Stimulated activated CD4-positive, alpha-beta T cell treated with anti-CD3 and anti-CD28 coated beads, Interleukin-15, amount 100 ng/mL, for 24 hours (primary cell): ENCODE results near the gene ANKRD23.
A peak's percentile ranks its signal among the peaks of the same experiment; 100 is the strongest.

Experiments used
- DNase-seq: peaks from one replicate; pipeline ENCODE4 v3.0.0-alpha.2; 2020

The ANKRD23 gene

GRCh38 chr2:96835830-96836229 lies 8.0 kb downstream of the ANKRD23 start:
- DNase-seq: no peak

DNA sequence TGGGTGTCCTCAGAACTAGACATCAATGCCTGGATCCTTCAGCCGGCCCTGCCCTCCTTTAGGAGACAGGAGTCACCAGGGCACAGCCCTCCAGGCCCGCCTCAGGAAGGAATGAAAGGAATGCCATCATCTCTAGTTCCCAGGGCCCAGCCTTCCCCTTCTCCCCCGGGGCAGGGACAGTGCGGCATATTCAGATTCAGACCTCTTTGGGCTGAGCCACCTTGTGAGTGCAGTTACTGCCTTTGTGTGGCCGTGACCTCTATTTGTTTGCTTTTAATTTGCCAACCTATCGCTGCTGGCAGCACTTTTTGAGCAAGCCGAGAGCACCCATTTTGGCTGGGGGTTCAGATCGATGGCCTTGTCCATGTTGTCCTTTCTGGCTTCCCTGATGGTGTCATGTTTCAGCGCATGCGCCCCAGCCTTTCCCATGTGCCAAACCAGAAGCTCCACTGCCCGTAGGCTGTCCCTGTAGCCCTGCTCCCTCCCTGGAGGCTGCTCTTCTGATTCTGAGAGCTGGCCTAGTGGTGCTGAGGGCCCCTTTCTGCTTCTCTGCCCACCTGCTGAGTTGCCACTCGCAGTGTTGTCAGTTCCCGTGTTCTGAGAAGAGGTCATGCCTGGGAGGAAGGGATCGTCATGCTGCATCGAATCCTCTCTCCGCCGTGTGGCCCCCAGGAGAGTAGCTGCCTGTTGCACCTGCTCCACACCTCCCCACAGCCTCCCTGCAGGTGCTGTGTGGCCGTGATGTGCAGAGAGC lies 10.9 kb downstream of the ANKRD23 start:
- DNase-seq: no peak

DNA sequence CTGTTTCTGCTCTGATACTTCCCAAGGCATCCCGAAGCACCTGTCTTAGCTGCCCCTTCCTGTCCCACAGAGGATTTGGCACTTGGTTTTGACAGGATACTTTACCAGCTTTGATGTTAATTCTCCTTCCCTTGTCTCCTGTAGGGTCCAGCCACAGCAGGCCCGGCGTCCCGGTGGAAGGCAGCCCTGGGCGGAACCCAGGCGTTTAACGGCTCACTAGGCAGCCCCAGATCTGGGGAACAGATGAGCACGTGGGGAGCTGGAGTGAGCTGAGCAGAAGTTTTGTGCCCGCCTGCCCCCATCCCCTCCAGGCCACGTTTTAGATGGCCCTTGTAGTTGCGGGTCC lies 11.4 kb downstream of the ANKRD23 start:
- DNase-seq: no peak

DNA sequence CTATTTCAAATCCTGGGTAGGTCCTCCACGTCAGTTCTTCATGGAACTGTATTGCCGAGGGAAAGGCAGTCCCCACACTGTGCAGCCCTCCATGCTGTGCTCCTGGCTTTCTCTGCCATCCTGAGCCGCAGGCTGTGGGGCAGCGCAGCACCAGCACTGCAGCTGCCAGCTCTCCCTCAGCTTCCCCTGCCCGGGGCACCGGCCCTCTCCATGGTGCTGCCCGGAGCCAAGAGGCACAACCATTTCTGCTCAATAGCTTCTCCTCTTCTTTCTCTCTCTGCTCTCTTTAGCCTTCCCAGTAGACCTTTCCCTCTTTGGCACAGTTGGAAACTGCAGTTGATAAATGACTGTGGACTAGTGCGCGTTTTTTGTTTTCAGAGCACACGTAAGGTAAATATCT lies 12.1 kb downstream of the ANKRD23 start:
- no peak for DNase-seq

DNA sequence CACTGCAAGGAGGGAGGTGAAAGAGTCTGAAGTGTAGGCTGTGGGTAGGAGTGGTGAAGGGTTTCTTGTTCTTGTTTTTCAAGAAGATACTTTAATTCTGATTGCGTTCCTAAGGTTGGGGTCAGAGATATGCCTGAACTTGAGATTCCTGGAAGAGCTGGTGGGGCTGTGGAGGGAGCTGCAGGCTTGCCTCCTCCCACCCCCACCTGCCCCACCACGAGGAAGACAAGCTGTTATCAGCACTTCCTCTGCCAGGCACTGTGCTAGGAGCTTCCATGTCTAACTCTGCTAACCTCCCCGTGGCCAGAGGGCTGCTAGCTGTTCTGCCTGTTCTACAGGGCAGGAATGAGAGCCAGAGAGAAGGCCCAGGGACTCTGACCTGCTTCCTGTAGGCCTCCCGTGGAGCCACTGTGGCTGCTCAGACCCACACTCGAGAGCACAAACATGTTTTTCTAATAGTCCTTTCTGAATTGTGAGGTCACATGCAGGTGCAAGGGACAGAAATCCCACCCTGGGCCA lies 13.7 kb downstream of the ANKRD23 start:
- no peak for DNase-seq

DNA sequence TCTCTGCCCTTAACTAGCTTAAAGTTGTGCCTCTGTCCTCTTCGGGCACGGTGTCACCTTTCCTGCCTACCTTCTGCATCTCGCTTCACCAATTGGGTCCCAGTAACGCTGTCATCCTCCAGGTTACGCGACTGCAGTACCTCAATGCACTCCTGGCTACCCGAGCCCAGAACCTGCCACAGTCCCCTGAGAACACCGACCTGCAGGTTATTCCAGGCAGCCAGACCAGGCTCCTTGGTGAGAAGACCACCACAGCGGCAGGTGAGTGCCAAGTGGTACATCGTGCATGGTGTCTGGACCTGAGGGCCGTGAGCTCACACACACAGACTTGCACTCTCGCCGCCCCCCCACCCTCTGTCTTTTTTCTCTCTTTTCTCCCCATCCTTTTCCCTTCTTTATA lies 14.9 kb downstream of the ANKRD23 start:
- no peak for DNase-seq

GRCh38 chr2:96828436-96828835 lies 15.4 kb downstream of the ANKRD23 start:
- no peak for DNase-seq

GRCh38 chr2:96826546-96827278 lies 17.1 kb downstream of the ANKRD23 start:
- no peak for DNase-seq

DNA sequence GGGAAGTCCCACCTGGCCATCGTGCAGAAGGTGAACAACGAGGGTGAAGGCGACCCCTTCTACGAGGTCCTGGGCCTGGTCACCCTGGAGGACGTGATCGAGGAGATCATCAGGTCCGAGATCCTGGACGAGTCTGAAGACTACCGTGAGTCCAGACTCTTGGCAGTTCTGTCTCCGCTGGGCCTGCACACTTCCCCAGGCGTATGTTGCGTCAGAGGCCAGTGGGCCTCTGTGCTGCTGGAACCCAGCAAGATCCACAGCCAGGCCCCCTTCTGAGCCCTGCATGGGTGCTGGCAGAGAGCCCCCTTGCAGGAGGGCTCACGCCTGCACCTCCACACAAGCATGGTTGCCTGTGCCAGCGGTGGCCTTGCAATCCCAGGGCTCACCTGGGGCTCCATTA lies 18.8 kb downstream of the ANKRD23 start:
- no peak for DNase-seq

- no peak for DNase-seq
Measured at GRCh38 chr2:96824079-96824870, 19.5 kb downstream of the ANKRD23 start.

DNA sequence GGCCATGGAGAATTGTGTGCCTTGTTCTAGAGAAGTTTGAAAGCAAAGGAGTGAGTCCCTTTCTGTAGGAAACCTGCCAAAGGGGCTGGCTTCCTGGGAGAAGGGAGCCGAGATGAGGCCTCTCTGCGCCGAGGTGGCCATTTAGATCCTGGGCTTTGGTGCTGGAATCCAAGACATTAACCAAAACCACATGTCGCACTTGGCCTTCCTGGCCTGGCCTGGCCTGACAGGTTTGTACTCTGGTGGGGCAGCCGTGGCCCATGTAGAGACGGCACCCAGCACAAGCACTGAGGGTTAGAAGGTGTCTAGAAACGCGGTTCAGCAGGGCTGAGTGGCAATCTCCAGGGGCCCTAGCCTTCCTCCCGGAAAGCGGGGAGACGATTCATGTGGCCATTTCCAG lies 20.6 kb downstream of the ANKRD23 start:
- DNase-seq: no peak

DNA sequence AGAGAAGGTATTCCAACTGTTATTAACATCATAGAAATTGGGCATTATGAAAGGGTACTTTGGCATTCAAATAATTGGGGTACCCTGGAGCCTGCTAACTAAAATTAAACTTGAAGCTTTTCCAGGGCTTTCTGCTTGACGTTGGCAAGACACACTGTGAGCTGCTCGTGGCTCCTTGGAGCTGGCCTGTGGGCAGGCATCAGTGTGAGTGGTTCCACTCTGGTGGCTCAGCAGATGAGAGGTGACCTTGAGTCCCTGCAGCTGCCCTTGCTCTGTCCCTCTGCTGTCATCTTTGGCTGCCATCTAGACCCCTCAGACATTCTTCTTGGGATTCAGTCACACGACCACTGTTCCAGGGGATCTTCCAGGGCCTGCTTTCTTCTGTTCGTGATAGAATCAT lies 21.0 kb downstream of the ANKRD23 start:
- no peak for DNase-seq

DNA sequence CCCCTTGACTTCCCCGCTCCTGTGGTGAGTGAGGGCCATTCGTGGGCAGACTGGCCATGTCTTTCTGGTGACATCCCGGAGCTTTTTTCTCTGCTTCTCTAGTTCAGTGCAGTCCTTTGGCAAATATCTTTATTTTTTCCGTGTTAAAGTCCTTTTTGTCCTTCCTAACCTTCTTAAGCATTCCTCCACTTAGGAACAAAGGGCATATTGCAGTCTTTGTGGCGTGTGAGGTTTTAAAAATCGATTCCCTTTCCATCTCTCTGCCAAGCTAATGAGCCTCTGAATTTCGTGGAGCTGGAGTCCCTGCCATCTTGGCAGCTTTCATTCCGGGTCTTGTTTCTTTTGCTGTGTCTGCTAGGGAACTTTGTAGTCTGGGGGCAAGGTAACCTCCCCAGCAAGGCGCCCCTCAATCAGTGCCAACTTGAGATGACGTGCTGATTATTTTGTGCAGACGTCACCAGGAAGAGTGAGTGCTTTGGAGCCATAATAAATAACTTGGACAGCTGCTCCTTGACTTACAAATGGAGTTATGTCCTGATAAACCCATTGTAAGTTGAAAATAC lies 22.6 kb downstream of the ANKRD23 start:
- no peak for DNase-seq

DNA sequence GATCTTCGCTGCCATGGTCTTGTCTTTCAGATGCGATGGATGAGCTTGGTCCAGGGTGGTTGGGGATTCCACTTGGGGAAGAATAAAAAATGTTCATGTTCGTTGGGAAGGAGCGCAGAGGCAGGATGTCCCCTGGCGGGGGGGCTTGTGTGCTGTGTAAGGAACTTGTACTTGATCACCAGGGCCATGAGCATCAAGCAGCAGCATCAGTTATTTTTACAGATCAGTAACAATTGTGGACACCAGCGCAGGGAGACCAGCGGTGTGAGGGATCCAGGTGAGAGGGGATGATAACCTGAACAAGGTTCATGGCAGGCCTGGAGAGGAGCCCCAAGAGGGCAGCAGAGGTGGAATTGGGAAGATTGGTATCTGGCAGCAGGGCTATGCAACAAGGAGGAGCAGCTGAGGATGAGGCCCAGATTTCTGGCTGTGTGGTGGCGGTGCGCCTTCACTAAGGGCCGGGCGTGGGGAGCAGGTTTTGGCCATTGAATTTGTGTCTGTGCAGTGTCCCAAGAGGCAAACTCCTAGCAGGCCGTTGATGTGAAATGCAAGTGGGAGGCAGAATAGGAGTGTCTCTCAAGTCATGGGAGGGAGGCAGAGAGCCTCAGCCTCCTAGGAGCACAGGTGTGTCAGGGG lies 23.8 kb downstream of the ANKRD23 start:
- DNase-seq: no peak

- no peak for DNase-seq
Measured at GRCh38 chr2:96819128-96819875, 24.5 kb downstream of the ANKRD23 start.

- no peak for DNase-seq
Measured at GRCh38 chr2:96817882-96818281, 25.9 kb downstream of the ANKRD23 start.

DNA sequence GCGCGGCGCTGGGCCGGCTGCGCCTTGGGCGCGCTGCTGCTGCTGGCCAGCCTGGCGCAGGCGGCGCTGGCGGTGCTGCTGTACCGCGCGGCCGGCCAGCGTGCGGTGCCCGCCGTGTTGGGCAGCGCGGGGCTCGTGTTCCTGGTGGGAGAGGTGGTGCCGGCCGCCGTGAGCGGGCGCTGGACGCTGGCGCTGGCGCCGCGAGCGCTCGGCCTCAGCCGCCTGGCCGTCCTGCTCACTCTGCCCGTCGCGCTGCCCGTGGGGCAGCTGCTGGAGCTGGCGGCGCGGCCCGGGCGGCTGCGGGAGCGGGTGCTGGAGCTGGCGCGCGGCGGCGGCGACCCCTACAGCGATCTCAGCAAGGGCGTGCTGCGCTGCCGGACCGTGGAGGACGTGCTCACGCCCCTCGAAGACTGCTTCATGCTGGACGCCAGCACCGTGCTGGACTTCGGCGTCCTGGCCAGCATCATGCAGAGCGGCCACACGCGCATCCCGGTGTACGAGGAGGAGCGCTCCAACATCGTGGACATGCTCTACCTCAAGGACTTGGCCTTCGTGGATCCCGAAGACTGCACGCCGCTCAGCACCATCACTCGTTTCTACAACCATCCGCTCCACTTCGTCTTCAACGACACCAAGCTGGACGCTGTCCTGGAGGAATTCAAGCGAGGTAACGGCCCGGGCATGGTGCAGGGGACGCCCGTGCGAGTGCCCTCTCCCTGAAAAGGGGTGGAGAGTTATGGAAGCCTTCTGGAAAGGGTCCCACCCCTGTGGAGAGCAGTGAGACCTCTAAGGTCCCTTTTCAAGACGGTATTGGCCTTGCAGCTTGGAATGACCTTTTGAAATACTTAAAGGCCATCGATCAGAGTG lies 26.8 kb downstream of the ANKRD23 start:
- peak; percentile 26 for DNase-seq

DNA sequence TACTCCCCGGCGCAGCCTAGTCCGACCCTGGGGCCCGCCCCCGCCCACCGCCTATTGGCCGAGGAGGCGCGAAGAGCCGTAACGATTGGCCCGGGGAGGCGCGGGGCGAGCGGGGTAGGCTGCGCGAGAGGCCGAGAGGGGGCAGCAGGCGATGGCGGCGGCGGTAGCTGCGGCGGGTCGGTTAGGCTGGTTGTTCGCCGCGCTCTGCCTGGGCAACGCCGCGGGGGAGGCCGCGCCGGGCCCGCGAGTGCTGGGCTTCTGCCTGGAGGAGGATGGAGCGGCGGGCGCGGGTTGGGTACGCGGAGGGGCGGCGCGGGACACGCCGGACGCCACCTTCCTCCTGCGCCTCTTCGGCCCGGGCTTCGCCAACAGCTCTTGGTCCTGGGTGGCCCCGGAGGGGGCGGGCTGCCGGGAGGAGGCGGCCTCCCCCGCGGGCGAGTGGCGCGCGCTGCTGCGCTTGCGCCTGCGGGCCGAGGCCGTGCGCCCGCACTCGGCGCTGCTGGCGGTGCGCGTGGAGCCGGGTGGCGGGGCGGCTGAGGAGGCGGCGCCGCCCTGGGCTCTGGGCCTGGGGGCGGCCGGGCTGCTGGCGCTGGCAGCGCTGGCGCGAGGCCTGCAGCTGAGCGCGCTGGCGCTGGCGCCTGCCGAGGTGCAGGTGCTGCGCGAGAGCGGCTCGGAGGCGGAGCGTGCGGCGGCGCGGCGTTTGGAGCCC lies 27.5 kb downstream of the ANKRD23 start, which contains the start of gene CNNM3:
Gene CNNM3, plus strand, starts transcription at position 142 of the 709 bp plus-strand sequence. Its CDS starts 10 bp downstream, at position 152.
- DNase-seq: peak; percentile 99

- DNase-seq: peak; percentile 49
Measured at GRCh38 chr2:96815326-96816126, 28.3 kb downstream of the ANKRD23 start.
